Activated CD4-positive, alpha-beta T cell treated with anti-CD3 and anti-CD28 coated beads, Interleukin-2, amount 50 U/mL, for 48 hours (primary cell): ENCODE results near the gene C1D.

Experiments
- DNase-seq, 2 experiments: peaks; one replicate each; pipeline ENCODE4 v3.0.0-alpha.2; 2020

The C1D gene

GRCh38 chr2:68057658-68058396, 5.0 kb downstream of the C1D start:
- DNase-seq = no peak

DNA sequence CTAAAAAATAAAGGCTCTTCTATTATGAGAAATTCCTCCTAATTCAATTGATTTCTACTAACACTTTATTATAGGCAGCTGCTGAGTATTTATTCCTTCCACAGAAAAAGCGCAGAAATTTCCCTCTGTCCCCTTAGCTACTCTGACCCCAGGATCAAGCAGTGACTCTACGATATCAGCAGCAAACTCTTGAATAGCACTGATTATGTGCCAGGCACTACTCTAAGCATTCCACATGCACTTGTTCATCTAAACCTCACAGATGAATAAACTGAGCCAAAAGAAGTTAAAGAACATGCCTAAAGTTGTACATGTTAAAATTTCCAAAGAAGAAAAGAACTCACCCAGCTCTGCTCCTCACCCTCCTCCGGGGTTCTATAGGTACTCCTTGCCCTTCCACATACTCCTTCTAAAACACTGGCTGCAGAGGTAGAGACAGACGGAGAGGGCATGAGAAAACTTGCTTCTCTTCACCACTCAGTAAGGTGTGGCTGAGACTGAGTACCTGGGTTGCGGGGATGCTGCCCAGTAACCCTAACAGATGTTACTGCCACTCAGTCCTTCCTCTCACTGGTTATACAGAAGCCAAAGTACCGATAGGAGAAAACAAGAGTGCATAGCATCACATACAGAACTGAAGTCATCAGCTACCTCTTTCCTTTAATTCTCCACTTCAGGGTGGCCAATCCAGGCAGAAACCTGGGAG, 9.9 kb downstream of the C1D start:
- no peak for DNase-seq

DNA sequence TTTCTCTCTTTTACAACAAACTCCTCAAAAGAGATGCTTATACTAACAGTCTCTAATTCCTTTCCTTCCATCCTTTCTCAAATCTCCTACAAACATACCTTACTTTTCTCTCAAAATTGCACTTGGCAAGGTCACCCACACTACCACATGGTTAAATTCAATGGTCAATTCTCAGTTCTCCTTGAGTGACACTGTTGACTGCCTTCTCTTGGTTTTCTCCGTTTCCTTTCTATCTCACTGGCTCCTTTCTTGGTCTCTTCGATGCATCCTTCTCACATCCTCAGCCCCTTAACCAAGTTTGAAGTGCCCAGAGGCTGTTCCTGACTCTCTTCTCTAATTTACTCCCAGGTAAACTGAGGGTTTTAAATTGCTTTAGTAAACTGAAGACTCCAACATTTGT, 12.5 kb downstream of the C1D start:
- DNase-seq = no peak

GRCh38 chr2:68046642-68047240, 16.1 kb downstream of the C1D start:
- no peak for DNase-seq

GRCh38 chr2:68046224-68046623, 16.6 kb downstream of the C1D start:
- no peak for DNase-seq

DNA sequence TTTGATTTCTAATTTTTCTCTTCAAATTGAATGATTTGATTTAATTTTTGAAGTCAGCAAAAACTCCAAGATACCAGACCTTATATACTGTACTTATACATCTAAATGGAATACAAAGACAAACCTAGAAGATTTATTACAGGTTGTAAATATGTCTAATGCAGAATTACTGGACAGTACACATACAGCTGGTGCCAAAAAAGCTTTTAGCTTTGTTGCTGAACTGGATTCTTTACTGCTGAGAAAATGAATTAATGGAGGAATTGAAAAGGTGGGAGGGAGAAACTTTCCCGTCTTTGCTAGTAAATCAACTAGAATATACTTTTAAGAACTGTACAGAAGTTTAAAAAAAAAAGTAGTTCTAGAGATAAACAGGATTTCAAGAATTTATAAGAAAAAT, 17.5 kb downstream of the C1D start:
- DNase-seq = no peak

- no peak for DNase-seq
Measured at GRCh38 chr2:68044099-68044498, 18.7 kb downstream of the C1D start.

DNA sequence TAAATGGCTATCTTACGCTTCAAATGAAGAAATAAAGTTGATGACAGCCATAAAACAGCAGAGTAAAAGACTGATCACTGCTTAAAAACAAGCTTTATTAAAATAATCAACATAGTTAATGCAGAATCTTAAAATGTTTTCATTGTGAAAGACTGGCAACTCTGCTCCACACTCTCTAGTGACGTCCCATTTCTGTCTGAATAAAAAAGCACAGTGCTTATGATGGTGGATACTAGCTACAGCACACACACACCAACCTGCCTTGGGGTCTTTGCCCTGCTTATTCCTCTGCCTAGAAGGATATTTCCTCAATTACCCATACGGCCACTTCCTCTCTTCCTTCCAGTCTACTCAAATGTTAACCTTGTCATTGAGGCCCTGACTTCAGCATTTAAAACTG, 19.1 kb downstream of the C1D start:
- DNase-seq = no peak

- DNase-seq = no peak
Measured at GRCh38 chr2:68043032-68043431, 19.8 kb downstream of the C1D start.

DNA sequence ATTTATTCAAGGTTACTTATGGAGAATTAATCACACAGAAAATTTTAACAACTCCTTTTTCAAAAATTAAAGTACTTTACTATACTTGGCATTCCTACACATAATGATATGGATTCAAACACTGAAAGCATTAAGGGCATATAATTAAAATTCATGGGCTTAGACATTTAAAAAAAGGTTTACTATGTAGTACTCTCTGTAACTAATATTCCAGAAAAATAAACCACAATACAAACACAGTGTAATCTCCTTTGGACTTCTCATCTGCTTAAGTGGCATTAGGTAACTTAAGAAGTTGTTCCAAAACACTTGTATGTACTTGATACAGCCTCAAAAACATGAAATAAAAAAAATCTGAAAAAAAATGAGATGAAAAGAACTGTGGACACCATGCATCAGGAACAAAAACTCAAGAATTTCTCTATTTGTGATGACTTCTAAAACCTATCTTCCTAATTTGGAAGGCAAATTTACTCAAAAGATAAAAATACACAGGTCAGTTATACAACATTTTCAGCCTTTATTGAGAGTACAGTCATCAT, 21.0 kb downstream of the C1D start:
- DNase-seq = no peak

DNA sequence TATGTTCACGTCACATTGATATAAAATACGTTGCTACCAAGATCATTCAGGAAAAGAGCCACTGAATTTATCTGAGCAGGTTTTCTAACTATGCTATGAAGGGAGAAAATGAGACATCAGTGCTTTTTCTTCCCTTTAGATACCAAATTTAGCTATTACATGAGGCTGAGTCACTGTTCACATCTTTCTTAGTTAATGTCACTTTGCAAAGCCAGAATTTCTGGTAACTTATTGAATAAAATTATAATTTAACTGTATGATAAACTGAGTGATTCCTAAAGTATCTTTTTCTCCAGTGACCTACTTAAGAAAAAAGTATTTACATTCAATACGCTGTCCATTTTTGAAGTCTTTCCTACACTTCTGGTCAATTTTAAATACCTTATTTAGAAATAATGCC, 22.7 kb downstream of the C1D start:
- no peak for DNase-seq

GRCh38 chr2:68039317-68039716, 23.5 kb downstream of the C1D start:
- no peak for DNase-seq

- no peak for DNase-seq
Measured at GRCh38 chr2:68032702-68033101, 30.1 kb downstream of the C1D start.

DNA sequence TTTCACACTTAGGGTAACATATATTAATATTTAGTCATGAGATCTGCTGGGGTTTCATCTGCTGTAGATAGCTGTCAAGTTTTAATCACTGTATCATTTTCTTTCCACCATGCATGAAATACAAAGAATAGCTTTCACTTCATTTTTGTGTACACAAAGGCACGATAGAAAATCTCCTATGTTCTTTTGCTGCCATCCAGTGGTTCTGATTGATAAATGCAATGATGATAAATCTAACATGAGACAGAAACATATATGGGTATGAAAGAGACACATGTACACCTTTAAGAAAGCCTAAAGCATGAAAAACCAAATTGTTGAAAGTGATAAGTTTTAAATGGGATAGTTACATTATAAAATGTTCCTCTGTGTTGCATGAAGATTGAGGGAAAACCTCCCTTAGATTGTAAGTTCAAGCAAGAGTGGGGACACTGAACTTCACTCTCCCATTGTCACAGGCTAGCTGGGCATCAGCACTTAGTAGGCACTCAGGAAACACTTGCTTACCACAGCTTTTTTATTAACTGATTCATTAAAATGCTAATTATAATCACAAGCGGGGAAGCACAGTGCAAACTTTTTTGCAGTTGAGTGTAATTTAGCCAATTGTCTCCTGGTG, 31.2 kb downstream of the C1D start:
- DNase-seq = no peak

DNA sequence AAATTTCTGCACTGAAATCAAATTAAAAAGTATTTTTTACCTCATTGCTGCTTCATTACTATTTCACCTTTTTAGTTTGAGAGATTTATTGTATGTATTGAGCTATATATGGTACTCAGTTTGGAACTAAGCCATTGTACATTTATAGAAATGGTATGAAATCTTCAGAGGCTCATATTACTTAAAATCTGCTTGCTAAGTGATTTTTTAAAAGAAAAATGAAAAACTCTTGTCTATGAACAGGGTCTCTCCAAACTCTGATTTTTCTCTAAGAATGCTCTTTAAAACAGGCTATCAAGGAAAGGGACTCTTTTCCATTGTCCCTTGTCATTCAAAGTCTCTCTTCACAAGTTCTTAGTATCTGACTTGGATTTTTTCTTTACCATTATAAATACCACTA, 31.8 kb downstream of the C1D start:
- no peak for DNase-seq

DNA sequence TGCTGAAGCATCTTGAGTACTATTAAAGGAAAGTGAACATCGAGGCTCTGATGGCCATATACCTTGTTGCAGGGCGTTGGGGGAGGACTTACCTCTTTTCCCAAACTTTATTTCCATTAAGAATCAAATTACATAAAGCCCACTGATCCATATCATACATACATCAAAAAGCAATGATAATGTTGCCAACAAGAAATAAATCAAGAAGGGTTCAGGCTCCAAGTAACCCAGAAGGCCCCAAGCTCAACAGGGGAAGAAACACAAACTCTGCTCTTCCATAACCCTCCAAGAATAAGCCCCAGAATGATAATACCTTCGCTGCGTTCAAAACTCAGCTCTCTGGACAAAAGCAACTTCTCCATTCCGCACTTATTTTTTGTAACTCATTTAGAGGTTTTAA, 32.3 kb downstream of the C1D start:
- no peak for DNase-seq

GRCh38 chr2:68027959-68028358, 34.8 kb downstream of the C1D start:
- DNase-seq = no peak

- DNase-seq = no peak
Measured at GRCh38 chr2:68024450-68024849, 38.4 kb downstream of the C1D start.

DNA sequence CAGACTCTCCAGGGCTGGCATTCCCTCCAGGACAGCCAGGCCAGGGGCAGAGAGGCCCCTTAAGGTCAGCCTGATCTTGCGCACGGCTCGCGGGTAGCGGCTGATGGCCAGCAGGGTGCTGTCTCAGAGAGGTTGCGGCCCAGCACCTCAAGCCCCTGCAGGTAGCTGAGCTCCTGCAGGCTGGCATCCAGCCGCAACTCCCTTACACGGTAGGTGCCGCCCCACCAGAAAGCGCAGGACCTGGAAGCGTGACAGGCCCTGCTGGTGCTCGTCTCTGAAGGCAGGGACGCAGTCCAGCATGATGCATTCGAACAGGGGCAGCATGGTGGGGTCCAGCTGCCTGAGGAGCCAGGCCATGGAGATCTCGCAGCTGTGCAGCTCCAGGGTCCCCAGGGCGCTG, 38.9 kb downstream of the C1D start:
- no peak for DNase-seq

DNA sequence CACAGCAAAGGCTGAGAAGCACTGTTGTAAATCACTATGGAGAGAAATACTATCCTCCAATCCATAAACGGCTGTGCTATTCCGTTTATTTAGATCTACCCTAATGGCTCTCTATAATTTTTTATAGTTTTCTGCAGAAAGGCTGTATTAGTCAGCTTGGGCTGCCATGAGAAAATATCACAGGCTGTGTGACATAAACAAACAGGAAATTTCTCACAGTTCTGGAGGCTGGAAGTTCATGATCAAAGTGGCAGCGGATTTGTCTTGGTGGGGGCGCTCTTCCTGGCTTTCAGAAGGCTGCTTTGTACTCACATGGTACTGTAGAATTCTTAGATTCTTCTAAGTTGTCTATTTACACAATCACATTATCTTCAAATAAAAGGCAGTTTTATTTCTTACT, 44.1 kb downstream of the C1D start:
- DNase-seq = no peak

GRCh38 chr2:68009526-68009925, 53.3 kb downstream of the C1D start:
- DNase-seq = no peak

DNA sequence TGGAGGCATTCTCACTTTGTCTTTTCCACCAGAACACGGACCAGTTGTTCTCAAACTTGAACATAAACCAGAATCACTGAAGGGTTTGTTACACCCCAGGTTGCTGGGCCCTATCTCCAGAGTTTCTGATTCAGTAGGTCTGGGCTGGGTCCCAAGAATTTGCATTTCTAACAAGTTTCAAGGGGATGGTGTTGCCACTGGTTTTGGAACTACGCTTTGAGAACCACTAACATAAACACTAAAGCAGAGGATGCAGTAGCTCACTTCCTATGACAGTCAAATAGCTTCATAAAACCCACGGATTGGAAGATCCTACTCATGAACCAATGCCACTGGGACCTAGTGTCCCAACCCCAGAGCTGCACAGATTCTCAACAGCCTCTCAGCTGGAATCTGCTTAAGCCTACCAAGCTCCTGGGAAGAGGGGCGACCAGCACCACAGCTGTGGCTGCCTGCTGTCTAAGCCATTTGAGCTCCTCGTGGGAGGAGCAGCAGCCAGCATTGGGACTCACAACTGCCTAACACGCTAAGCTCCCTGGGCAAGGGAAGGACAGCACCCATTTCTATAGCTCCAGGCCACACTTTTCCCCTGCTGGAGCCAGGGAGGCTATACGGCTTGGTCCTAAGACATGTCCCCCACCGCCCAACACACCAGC, 62.5 kb downstream of the C1D start:
- no peak for DNase-seq

DNA sequence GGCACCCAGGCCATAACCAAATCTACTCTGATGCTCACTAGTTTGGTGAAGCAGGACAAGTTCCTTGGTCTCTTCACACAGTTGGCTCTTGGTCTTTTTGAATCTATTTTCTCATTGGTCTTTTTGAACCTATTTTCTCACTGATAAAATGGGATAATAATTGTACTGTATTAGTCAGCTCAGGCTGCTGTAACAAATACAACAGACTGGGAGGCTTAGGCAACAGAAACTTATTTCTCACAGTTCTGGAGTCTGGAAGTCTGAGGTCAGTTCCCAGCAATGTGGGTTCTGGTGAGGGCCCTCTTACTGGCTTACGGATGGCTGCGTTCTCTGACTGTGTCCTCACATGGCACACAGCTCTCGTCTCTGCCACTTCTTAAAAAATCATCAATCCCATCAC, 63.5 kb downstream of the C1D start:
- no peak for DNase-seq
